Right lung (tissue), 5 donors: ENCODE data around the gene UGT2B17. TPM values are rescaled to one million over a fixed set of nuclear protein-coding genes. Genes with fewer than 3 reads are reported as not detected.

Source experiments
- DNase-seq, 2 donors: peaks; one replicate each; pipeline ENCODE4 v3.0.0-alpha.2; 2013
- polyA plus RNA-seq, 5 donors: library from polyadenylated mRNA; unstranded; fragments of 120-200 nt; gene quantifications; one replicate each; pipeline versions ENCODE4 v1.2.1 to v1.2.3, GENCODE V29; 2013; ENCODE audit warnings: inconsistent platforms in 1 of 5, low replicate concordance in 1 of 5; ENCODE audit not compliant: insufficient read length in 5 of 5, insufficient read depth in 1 of 5

UGT2B17 gene
- polyA plus RNA-seq, 5 donors: 0.32 to 2.9 (median 1.2) TPM; not detected in 1

GRCh38 chr4:68489338-68489737, 86.8 kb downstream of the UGT2B17 start:
- DNase-seq: no peak

Other genes starting within 250 kb of the UGT2B17 start
- gene YTHDC1, start 226.2 kb downstream of the UGT2B17 start, polyA plus RNA-seq: 100 to 1,000 TPM; 125 to 235 (median 205) TPM
- gene TMPRSS11E, start 128.9 kb downstream of the UGT2B17 start, polyA plus RNA-seq: under 1 TPM; 0.19 to 0.34 (median 0.30) TPM
- 1 to 10 TPM in 1 of 5 donors, under 1 TPM in 4; 0.45 to 2.8 (median 0.72) TPM for gene UGT2B15, start 94.3 kb upstream of the UGT2B17 start, polyA plus RNA-seq
- 1 to 10 TPM in 1 of 5 donors, under 1 TPM in 1, not detected in 3; 0.19 to 1.7 TPM for gene UGT2B10, start 239.7 kb upstream of the UGT2B17 start, polyA plus RNA-seq